K562 (cell line): ENCODE measurements around the gene TMA7B. TPM values are rescaled to one million over a fixed set of nuclear protein-coding genes. Genes with fewer than 3 reads are reported as not detected.

ENCODE experiments used
- ATAC-seq: fragments of 200-7000 bp; cut with Tn5 transposase; 3 replicates; pipeline ENCODE4 v1.9.1; 2020; ENCODE audit warnings: moderate library complexity
- BruUV-seq: library from RNA; stranded (reverse); fragments of 400-500 nt; replicated peaks from 2 replicates; lab custom pipeline; 2021; lab: Mats Ljungman, UMichigan
- CTCF ChIA-PET: fragments of 300-600 bp; formaldehyde crosslinking; extraction: SDS; loops from one replicate; lab custom pipeline; 2021; ENCODE audit warnings: low intra/inter-chr PET ratio; lab: Yijun Ruan, JAX
- POLR2A ChIA-PET: fragments of 300-600, 350-650 bp; sonication (Branson Sonifier 250); formaldehyde crosslinking; extraction: SDS; loops from one replicate; lab custom pipeline; 2021; ENCODE audit warnings: antibody characterized with exemption, inconsistent platforms; lab: Yijun Ruan, JAX
- DNase-seq, 4 experiments: peaks; one replicate each; pipeline versions ENCODE4 v3.0.0 to v3.0.0-alpha.2; 2011 to 2018; ENCODE audit warnings: low spot score in 3 of 4, mixed read lengths in 3 of 4; ENCODE audit errors: extremely low read depth in 1 of 4
- FAIRE-seq: peaks from 2 replicates; lab custom pipeline; 2011; peaks lifted over from hg19 to GRCh38; lab: Jason Lieb, UNC
- H2AFZ ChIP-seq: 2 replicates; pipeline ENCODE4 v1.6.0; 2011; ENCODE audit warnings: low read depth, low read length, control low read depth, inconsistent platforms
- H3K27ac ChIP-seq: fragments of 200-600 bp; 3 replicates; pipeline ENCODE4 v1.8.0; 2011; ENCODE audit warnings: low read depth, mild to moderate bottlenecking, control low read depth, inconsistent platforms, low read length, moderate library complexity, mixed read lengths; ENCODE audit errors: extremely low read depth
- H3K27me3 ChIP-seq, 2 experiments: fragments of 300-600 bp in 1 of 2; 2 replicates in 1 of 2; 3 replicates in 1 of 2; pipeline versions ENCODE4 v1.6.0 to v1.8.0; 2011; ENCODE audit warnings: inconsistent platforms in 2 of 2, low read length in 2 of 2, mild to moderate bottlenecking in 1 of 2, mixed read lengths in 1 of 2, moderate library complexity in 1 of 2; ENCODE audit not compliant: control insufficient read depth in 2 of 2, insufficient read depth in 2 of 2
- H3K36me3 ChIP-seq: fragments of 300-600 bp; 3 replicates; pipeline ENCODE4 v1.8.0; 2011; ENCODE audit warnings: mild to moderate bottlenecking, low read length, inconsistent platforms; ENCODE audit not compliant: control insufficient read depth, insufficient read depth
- H3K4me1 ChIP-seq, 2 experiments: fragments of 200-600 bp in 1 of 2; replicated peaks in 1 of 2; 2 replicates in 1 of 2; 3 replicates in 1 of 2; pipeline versions ENCODE4 v1.5.1 to v1.8.0; 2011; ENCODE audit warnings: inconsistent platforms in 2 of 2, low read length in 2 of 2, mild to moderate bottlenecking in 1 of 2, mixed read lengths in 1 of 2, moderate library complexity in 1 of 2; ENCODE audit not compliant: control insufficient read depth in 2 of 2, insufficient read depth in 2 of 2
- H3K4me2 ChIP-seq: 2 replicates; pipeline ENCODE4 v1.6.1; 2011; ENCODE audit warnings: low read length, control low read depth, inconsistent platforms, mixed read lengths; ENCODE audit not compliant: insufficient read depth
- H3K4me3 ChIP-seq: fragments of 200-600 bp; sonication (generic), shearing (Covaris generic); 2 replicates; pipeline ENCODE4 v1.5.1; 2016; ENCODE audit warnings: control low read depth, inconsistent platforms
- H3K79me2 ChIP-seq: fragments of 200-600 bp; 3 replicates; pipeline ENCODE4 v1.8.0; 2011; ENCODE audit warnings: low read length, inconsistent platforms; ENCODE audit not compliant: control insufficient read depth, insufficient read depth
- H3K9ac ChIP-seq, 2 experiments: 2 replicates each; pipeline versions ENCODE4 v1.6.0 to v1.6.1; 2011; ENCODE audit warnings: low read depth in 2 of 2, low read length in 2 of 2, control low read depth in 1 of 2, inconsistent platforms in 1 of 2, mild to moderate bottlenecking in 1 of 2, mixed read lengths in 1 of 2; ENCODE audit not compliant: insufficient read depth in 1 of 2
- H3K9me1 ChIP-seq: one replicate; pipeline ENCODE4 v1.6.0; 2011; ENCODE audit warnings: inconsistent platforms, mild to moderate bottlenecking, low read length, moderate library complexity; ENCODE audit not compliant: control insufficient read depth, insufficient read depth
- H3K9me3 ChIP-seq: replicated peaks from 2 replicates; pipeline ENCODE4 v1.5.1; 2011; ENCODE audit warnings: low read depth, low read length, inconsistent platforms; ENCODE audit not compliant: control insufficient read depth, insufficient read depth
- H4K20me1 ChIP-seq: replicated peaks from 2 replicates; pipeline ENCODE4 v1.6.1; 2011; ENCODE audit warnings: low read length, inconsistent platforms, mixed read lengths; ENCODE audit not compliant: control insufficient read depth, insufficient read depth
- ARID3A ChIP-seq: IDR thresholded peaks from 2 replicates; pipeline ENCODE4 v1.6.1; 2012; ENCODE audit warnings: low read depth, low read length, improper control_type of control experiment, borderline replicate concordance
- BHLHE40 ChIP-seq: IDR thresholded peaks from 2 replicates; pipeline ENCODE4 v1.6.1; 2011; ENCODE audit warnings: low read length, improper control_type of control experiment
- BRCA1 ChIP-seq, 2 experiments: fragments of 450-650 bp in 1 of 2; sonication (generic) in 1 of 2; formaldehyde crosslinking in 1 of 2; IDR thresholded peaks; 2 replicates each; pipeline versions ENCODE4 v1.5.0 to v1.6.1; 2017 to 2020; ENCODE audit warnings: mild to moderate bottlenecking in 1 of 2, missing genetic modification reagents in 1 of 2
- CREB1 ChIP-seq, 2 experiments: sonication (generic) in 1 of 2; formaldehyde crosslinking in 1 of 2; IDR thresholded peaks; 2 replicates each; pipeline versions ENCODE4 v1.6.1 to v1.8.0; 2012 to 2022; ENCODE audit warnings: inconsistent platforms in 1 of 2, mild to moderate bottlenecking in 1 of 2, missing genetic modification reagents in 1 of 2, moderate library complexity in 1 of 2
- ELF4 ChIP-seq: fragments of 450-650 bp; formaldehyde crosslinking; IDR thresholded peaks from 2 replicates; pipeline ENCODE4 v1.4.0; 2022; ENCODE audit warnings: missing genetic modification characterization
- GATA2 ChIP-seq: sonication (generic); formaldehyde crosslinking; IDR thresholded peaks from 2 replicates; pipeline ENCODE4 v1.4.0; 2020; ENCODE audit warnings: mild to moderate bottlenecking, missing genetic modification reagents
- HEY1 ChIP-seq: fragments of 250-450 bp; sonication (Bioruptor Pico); IDR thresholded peaks from 2 replicates; pipeline ENCODE4 v1.5.0; 2020; ENCODE audit warnings: mild to moderate bottlenecking, moderate library complexity, borderline replicate concordance
- HNRNPH1 ChIP-seq: fragments of 200-400 bp; formaldehyde crosslinking; optimal IDR thresholded peaks from 2 replicates; pipeline ENCODE3; 2017; ENCODE audit warnings: low read depth, mild to moderate bottlenecking, low read length, moderate library complexity
- NR1H2 ChIP-seq: sonication (generic); formaldehyde crosslinking; IDR thresholded peaks from 2 replicates; pipeline ENCODE4 v1.4.0; 2020; ENCODE audit warnings: mild to moderate bottlenecking, missing genetic modification reagents
- RFX5 ChIP-seq: IDR thresholded peaks from 2 replicates; pipeline ENCODE4 v1.6.1; 2011; ENCODE audit warnings: low read depth, mild to moderate bottlenecking, improper control_type of control experiment, low read length
- STAT5B ChIP-seq: fragments of 250-450 bp; sonication (Bioruptor Pico); IDR thresholded peaks from 2 replicates; pipeline ENCODE4 v1.8.0; 2021; ENCODE audit warnings: mild to moderate bottlenecking, inconsistent platforms
- ZFPM2 ChIP-seq: fragments of 250-450 bp; sonication (Bioruptor Pico); IDR thresholded peaks from 2 replicates; pipeline ENCODE4 v1.5.1; 2022; ENCODE audit warnings: mild to moderate bottlenecking
- ZNF586 ChIP-seq: fragments of 450-650 bp; formaldehyde crosslinking; conservative IDR thresholded peaks from 2 replicates; pipeline ENCODE4 v1.4.0; 2020; ENCODE audit warnings: mild to moderate bottlenecking, moderate library complexity
- ZNF696 ChIP-seq: fragments of 250-450 bp; sonication (Bioruptor Pico); conservative IDR thresholded peaks from 2 replicates; pipeline ENCODE4 v1.4.0; 2020; ENCODE audit warnings: mild to moderate bottlenecking, moderate library complexity
- ZNF77 ChIP-seq: fragments of 250-450 bp; sonication (Bioruptor Pico); IDR thresholded peaks from 2 replicates; pipeline ENCODE4 v1.5.0; 2020
- ZSCAN32 ChIP-seq: fragments of 450-650 bp; formaldehyde crosslinking; IDR thresholded peaks from 2 replicates; pipeline ENCODE4 v1.4.0; 2020; ENCODE audit warnings: mild to moderate bottlenecking, moderate library complexity
- WGBS: fragments of 100-300 bp; shearing (Covaris generic); methylation state at CpG from one replicate; pipeline ENCODE4 v1.1.6; 2016; ENCODE audit warnings: low coverage, mixed read lengths; ENCODE audit not compliant: insufficient coverage; ENCODE audit errors: missing lambda C conversion rate; 5-methylcytosine and 5-hydroxymethylcytosine counted together
- in situ Hi-C: fragments of 300-500 bp; cut with MboI; formaldehyde crosslinking; loops from 4 replicates; pipeline ENCODE4 v1.15.0; 2018; ENCODE audit warnings: inconsistent platforms, mixed read lengths
- intact Hi-C: fragments of 100-400 bp; cut with micrococcal nuclease; formaldehyde crosslinking; loops from 2 replicates; pipeline ENCODE4 v1.14.2; 2022
- polyA plus RNA-seq, 8 experiments: library from polyadenylated mRNA; depleted of rRNA in 4 of 8; stranded (reverse) in 5 of 8; unstranded in 3 of 8; fragments of >200 nt; fragmentation: Nextera tagmentation in 2 of 8; fragmentation: Illumina TruSeq in 1 of 8; extraction: Ambion mirVana in 2 of 8; extraction: Trizol in 1 of 8; gene quantifications; 2 replicates each; pipeline versions ENCODE4 v1.2.1 to v1.2.3, GENCODE V29; 2011 to 2014; ENCODE audit warnings: inconsistent platforms in 1 of 8, missing spikeins in 1 of 8
- total RNA-seq, 7 experiments: library from RNA; depleted of rRNA in 6 of 7; stranded (reverse); fragments of >200 nt in 6 of 7; fragmentation: Illumina TruSeq in 2 of 7; extraction: Trizol in 2 of 7; gene quantifications; 2 replicates each; pipeline versions ENCODE4 v1.2.1 to v1.2.3, GENCODE V29; 2011 to 2021; ENCODE audit warnings: low replicate concordance in 1 of 7

TMA7B gene
- total and polyA plus RNA-seq, 9 of the 15 experiments (the other 6 are each of a cell fraction or from before 2014, with no cell fraction given), result 5.6 to 14.2 (median 11.8) TPM

- no peaks in the 10 kb centered on the region for H3K36me3 ChIP-seq
- ATAC-seq (no peak; the same call in 2 of the 3 replicates), DNase-seq (no peak), FAIRE-seq (peak; percentile 37)
- no peak for TF ChIP-seq HNRNPH1
- TF ChIP-seq GATA2 (CRISPR knock-in tag), result no peak
- TF ChIP-seq ZNF586 (CRISPR knock-in tag), result no peak
- H4K20me1 ChIP-seq, result no peaks in the 10 kb centered on the region
- no peaks in the 10 kb centered on the region for H3K9me1 ChIP-seq
- peak overlapping the region in 1 of 2 experiments; percentile 50; a peak in 1 of 4 replicates for H3K9ac ChIP-seq
- 23% methylated on average over 4 of the region's 4 CpGs for WGBS
- intact Hi-C loops, result no loop called here
- peaks cover 21 to 49% of the 10 kb centered on the region in 2 experiments for H3K4me1 ChIP-seq
- in situ Hi-C loops, result no loop called here
- no peak overlapping the region for H3K4me2 ChIP-seq
- no TSS peak for BruUV-seq
- ChIA-PET CTCF (no interaction called here), POLR2A (interaction anchor here (3.4 kb wide), 1 partner anchor 11 kb away, joined by 13 read pairs; no protein-coding TSS in a partner anchor)
- H3K27ac ChIP-seq, result peak overlapping the region; percentile 17; the same call in 1 of the 3 replicates
- no peaks in the 10 kb centered on the region for H3K27me3 ChIP-seq
- H2AFZ ChIP-seq, result peak overlapping the region; percentile 15; the same call in 1 of the 2 replicates
- peaks cover 48% of the 10 kb centered on the region; the same call in 2 of the 3 replicates for H3K79me2 ChIP-seq
- no peaks in the 10 kb centered on the region for H3K9me3 ChIP-seq
- H3K4me3 ChIP-seq, result no peak overlapping the region
Observed at GRCh38 chr22:39915295-39915726, 44.9 kb upstream of the TMA7B start.

- ChIA-PET POLR2A (interaction anchor here (1.5 to 3.4 kb wide), 2 partner anchors 10 kb away, joined by 6 to 13 read pairs; no protein-coding TSS in a partner anchor), CTCF (no interaction called here)
- intact Hi-C loops (no loop called here), in situ Hi-C loops (no loop called here)
- Histone ChIP-seq H4K20me1 (no peaks in the 10 kb centered on the region), H3K4me1 (peaks cover 27 to 60% of the 10 kb centered on the region in 2 experiments), H3K4me2 (no peak overlapping the region), H3K27ac (no peak overlapping the region), H2AFZ (no peak overlapping the region), H3K36me3 (no peaks in the 10 kb centered on the region), H3K9me1 (no peaks in the 10 kb centered on the region), H3K9me3 (no peaks in the 10 kb centered on the region), H3K4me3 (no peak overlapping the region), H3K79me2 (peaks cover 39% of the 10 kb centered on the region; the same call in 2 of the 3 replicates), H3K27me3 (no peaks in the 10 kb centered on the region), H3K9ac (no peak overlapping the region)
- DNase-seq, result no peak
- no peak for FAIRE-seq
- WGBS, result 72% methylated on average over 3 of the region's 3 CpGs
- BruUV-seq, result no TSS peak
- ATAC-seq, result no peak
- no peak for TF ChIP-seq ELF4 (CRISPR knock-in tag)
- no peak for TF ChIP-seq ARID3A
- no peak for TF ChIP-seq ZNF696 (CRISPR knock-in tag)
- no peak for TF ChIP-seq CREB1 (IDR thresholded peaks at IDR 0.05)
- no peak for TF ChIP-seq CREB1 (CRISPR knock-in tag; IDR thresholded peaks at IDR 0.05)
- TF ChIP-seq ZSCAN32 (CRISPR knock-in tag), result no peak
- TF ChIP-seq BRCA1 (IDR thresholded peaks at IDR 0.05), result no peak
- no peak for TF ChIP-seq BRCA1 (CRISPR knock-in tag; IDR thresholded peaks at IDR 0.05)
- TF ChIP-seq STAT5B (CRISPR knock-in tag), result no peak
- TF ChIP-seq HEY1, result no peak
- no peak for TF ChIP-seq NR1H2
- TF ChIP-seq ZFPM2, result no peak
- TF ChIP-seq ZNF77 (CRISPR knock-in tag), result no peak
- TF ChIP-seq BHLHE40, result no peak
- TF ChIP-seq RFX5, result no peak
Observed at GRCh38 chr22:39916496-39916895, 43.7 kb upstream of the TMA7B start.
